GM10248 (cell line): ENCODE data around the gene NUDCD3.

Source experiments
- CTCF ChIA-PET: fragments of 300-600 bp; sonication (Branson Sonifier 250); formaldehyde crosslinking; extraction: SDS; loops from one replicate; lab custom pipeline; 2021; ENCODE audit warnings: antibody characterized with exemption; lab: Yijun Ruan, JAX
- POLR2A ChIA-PET: fragments of 350-650 bp; sonication (Branson Sonifier 250); formaldehyde crosslinking; extraction: SDS; loops from one replicate; lab custom pipeline; 2020; ENCODE audit warnings: antibody characterized with exemption; lab: Yijun Ruan, JAX
- DNase-seq: peaks from one replicate; pipeline ENCODE4 v3.0.0; 2012; ENCODE audit errors: extremely low spot score
- TF ChIP-seq, protein P1 (sequence below): IDR thresholded peaks from 2 replicates; pipeline ENCODE4 v1.5.1; 2012; ENCODE audit warnings: mild to moderate bottlenecking, low read depth; ENCODE audit errors: extremely low read depth, missing control alignments, control extremely low read depth

NUDCD3 gene

DNA sequence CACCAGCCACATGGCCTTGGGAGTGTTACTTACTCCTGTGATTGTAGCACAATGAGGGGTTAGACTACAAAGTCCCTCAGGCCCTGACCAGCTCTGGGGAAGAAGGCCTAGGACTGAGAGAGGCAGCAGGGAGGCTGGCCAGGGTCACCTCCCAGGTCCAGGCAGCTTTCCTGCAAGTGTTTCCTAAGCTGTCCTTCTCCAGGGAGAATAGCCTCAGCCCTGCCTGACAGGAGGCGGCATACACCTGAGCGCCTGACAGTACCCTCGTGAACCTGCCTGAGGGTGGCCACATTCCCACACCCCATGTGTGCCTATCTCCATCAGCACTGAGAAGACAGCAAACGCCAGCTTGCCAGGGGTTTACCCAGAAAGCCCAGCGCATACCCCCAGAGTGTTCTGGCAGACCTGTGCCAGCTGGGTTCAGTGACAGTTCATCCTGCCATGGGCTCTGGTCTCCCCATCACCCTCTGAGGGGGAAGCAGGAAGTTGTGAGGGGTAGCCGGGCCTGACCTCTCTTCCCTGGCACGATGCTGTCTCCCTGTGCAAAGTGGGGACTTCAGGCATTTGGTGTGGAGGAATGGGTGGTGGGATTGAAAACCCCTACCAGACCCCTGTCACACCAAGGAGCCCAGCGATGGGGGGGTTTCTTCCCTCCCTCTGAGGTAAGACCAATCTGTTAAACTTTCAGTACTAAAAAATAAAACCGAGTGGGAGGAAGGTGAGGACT, 108.8 kb downstream of the NUDCD3 start:
- TF ChIP-seq, protein P1, sequence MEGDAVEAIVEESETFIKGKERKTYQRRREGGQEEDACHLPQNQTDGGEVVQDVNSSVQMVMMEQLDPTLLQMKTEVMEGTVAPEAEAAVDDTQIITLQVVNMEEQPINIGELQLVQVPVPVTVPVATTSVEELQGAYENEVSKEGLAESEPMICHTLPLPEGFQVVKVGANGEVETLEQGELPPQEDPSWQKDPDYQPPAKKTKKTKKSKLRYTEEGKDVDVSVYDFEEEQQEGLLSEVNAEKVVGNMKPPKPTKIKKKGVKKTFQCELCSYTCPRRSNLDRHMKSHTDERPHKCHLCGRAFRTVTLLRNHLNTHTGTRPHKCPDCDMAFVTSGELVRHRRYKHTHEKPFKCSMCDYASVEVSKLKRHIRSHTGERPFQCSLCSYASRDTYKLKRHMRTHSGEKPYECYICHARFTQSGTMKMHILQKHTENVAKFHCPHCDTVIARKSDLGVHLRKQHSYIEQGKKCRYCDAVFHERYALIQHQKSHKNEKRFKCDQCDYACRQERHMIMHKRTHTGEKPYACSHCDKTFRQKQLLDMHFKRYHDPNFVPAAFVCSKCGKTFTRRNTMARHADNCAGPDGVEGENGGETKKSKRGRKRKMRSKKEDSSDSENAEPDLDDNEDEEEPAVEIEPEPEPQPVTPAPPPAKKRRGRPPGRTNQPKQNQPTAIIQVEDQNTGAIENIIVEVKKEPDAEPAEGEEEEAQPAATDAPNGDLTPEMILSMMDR: no peak
- DNase-seq: no peak
- CTCF ChIA-PET: no interaction called here
- POLR2A ChIA-PET: no interaction called here

DNA sequence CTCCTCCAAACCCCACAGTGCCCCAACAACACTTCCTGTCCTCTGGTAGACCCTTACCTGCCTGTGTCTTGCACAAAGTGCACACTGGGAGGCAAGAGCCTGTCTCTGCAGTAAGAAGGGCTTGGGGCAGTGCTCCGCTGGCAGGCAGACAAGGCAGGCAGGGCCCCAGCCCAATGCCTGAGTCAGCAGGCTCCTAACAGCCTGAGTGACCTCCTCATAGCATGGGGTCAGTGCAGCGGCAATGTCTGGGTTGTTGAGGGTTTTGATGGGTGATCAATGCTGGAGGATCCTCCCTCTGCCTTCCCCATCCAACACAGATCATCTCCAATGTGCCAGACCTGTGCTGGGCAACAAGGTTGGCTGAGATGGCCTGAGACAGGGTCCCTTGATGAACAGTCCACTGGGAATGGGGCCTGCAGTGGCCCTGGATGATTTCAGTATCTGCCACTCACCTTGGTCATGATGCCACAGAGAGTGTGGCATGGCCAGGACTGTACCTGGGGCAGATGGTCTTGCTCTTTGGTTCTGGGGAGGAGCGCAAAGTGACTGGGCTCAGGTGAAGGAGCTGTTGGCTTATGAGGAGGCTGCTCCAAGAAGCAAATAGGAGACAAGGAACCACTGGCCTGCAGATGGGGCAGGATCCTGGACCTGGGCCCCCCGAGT, 109.5 kb downstream of the NUDCD3 start:
- TF ChIP-seq, protein P1: no peak
- POLR2A ChIA-PET: no interaction called here
- no peak for DNase-seq
- CTCF ChIA-PET: interaction anchor here (1.3 kb wide), 1 partner anchor 8 kb away, joined by 4 read pairs; no protein-coding TSS in a partner anchor

DNA sequence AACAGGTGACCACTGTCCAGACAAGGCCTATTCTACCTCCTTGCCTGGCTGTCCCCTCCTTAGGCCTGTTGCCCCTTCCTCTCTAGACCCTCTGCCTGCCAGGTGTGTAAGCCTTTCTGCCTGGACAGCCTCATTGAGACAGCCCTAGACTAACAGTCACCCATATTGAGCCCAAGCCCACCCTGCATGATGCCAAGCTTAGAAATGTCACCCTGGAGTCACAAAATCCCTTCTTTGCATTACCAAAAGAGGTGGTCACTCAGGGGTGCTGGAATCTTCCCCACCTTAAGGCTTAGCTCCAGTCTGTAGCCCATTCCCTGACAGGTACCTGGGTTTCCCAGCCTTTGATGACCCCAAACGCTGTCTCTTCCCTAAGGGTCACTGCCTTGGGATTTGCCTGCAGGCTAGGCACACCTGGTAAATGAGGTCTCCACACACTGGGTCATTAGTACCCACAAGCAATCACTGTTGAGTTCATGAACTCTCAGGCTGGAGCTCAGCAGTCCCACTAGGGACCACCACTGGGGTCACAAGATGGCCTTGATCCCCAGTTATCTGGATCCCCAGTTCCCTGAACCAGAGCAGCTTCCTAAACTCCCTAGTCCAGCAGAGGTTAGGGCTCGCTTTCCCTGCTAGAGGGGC, 110.1 kb downstream of the NUDCD3 start:
- TF ChIP-seq, protein P1: no peak

DNA sequence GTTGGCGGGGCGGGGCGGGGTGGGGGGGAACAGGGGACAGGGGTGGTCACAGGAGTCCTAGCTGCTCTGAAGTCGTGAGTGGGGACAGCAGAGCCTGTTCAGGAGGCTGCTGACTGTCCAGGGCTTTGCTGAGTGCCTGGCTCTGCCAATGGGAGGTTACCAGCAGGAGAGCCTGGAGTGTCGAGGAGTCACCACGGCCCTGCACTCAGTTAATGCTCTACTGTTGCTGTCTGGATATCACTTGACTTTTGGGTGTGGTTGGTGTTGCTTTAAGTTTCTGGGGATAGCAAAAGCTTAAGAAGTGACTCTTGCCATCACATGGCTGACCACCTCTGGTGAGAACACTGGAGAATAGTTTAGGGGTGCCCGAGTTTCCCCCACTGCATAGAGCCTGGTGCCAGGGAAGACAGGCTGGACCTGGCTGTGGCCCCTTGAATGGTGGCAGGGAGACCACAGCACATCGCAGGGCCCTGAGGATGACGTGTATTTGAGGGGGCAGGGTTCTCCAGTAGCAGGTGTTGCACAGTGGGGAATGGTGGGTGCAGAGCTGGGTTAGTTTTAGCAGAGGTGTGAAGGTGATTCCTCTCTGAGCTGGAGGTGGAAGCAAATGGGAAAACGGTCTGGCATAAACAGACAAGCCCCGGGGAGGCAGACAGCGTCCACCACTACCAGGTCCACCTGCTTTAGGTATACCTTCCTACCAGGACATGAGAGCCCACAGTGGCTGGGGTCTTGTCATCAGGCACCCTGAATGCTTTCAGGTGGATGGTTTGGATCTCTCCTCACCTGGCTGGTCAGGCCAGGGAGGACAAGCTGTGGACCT, 110.9 kb downstream of the NUDCD3 start:
- no peak for DNase-seq
- TF ChIP-seq, protein P1: no peak
- ChIA-PET CTCF (interaction anchor here (1.0 to 1.4 kb wide), 3 partner anchors 9 to 13 kb away, joined by 3 to 4 read pairs (median 3); no protein-coding TSS in a partner anchor), POLR2A (no interaction called here)

More for the DNA sequence above, 110.1 kb downstream of the NUDCD3 start:
- DNase-seq: no peak
- ChIA-PET POLR2A (no interaction called here), CTCF (interaction anchor here (1.3 kb wide), 1 partner anchor 8 kb away, joined by 4 read pairs; no protein-coding TSS in a partner anchor)

DNA sequence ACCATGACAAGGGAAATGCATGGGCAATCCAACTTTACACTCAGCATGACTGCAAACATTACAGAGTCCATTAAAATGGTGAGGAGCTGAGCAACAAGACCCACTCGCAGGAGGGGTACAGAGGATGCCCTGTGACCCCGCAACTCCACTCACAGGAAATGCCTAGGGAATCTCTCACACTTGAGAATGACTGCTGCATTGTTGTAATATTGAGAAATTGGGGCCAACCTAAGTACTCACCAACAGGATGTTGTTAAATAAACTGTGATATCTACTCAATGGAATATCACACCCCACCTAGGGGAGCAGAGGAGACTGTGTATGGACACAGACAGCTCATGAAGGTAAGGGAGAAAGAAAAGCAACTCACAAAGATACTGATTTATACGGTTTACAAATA, 111.7 kb downstream of the NUDCD3 start:
- no peak for DNase-seq

More for the DNA sequence above, 111.7 kb downstream of the NUDCD3 start:
- ChIA-PET POLR2A (no interaction called here), CTCF (interaction anchor here (1.4 kb wide), 1 partner anchor 11 kb away, joined by 3 read pairs; no protein-coding TSS in a partner anchor)
- TF ChIP-seq, protein P1: no peak
